NCI-H1105 (cell line): Measurements from ENCODE around the gene DPYSL3.

Experiments used
- DNase-seq: peaks from one replicate; lab custom pipeline; 2025; lab: John Stamatoyannopoulos, UW

The DPYSL3 gene

GRCh38 chr5:147437161-147437596 is 72.7 kb downstream of the DPYSL3 start:
- no peak for DNase-seq

- no peak for DNase-seq
Observed at GRCh38 chr5:147436596-147436995, 73.3 kb downstream of the DPYSL3 start.

GRCh38 chr5:147434049-147434448 is 75.8 kb downstream of the DPYSL3 start:
- no peak for DNase-seq

- no peak for DNase-seq
Observed at GRCh38 chr5:147432323-147432722, 77.5 kb downstream of the DPYSL3 start.

GRCh38 chr5:147431586-147431985 is 78.3 kb downstream of the DPYSL3 start:
- no peak for DNase-seq

- DNase-seq, result no peak
Observed at GRCh38 chr5:147430628-147431027, 79.2 kb downstream of the DPYSL3 start.

- no peak for DNase-seq
Observed at GRCh38 chr5:147427521-147428401, 82.1 kb downstream of the DPYSL3 start.

- no peak for DNase-seq
Observed at GRCh38 chr5:147426640-147427327, 83.1 kb downstream of the DPYSL3 start.

- no peak for DNase-seq
Observed at GRCh38 chr5:147418613-147419012, 91.3 kb downstream of the DPYSL3 start.

- peak; percentile 4 for DNase-seq
Observed at GRCh38 chr5:147417135-147417813, 92.6 kb downstream of the DPYSL3 start.

GRCh38 chr5:147415651-147416050 is 94.2 kb downstream of the DPYSL3 start:
- no peak for DNase-seq

GRCh38 chr5:147413266-147413665 is 96.6 kb downstream of the DPYSL3 start:
- DNase-seq, result no peak

GRCh38 chr5:147412561-147412960 is 97.3 kb downstream of the DPYSL3 start:
- no peak for DNase-seq

GRCh38 chr5:147411359-147412319 is 98.2 kb downstream of the DPYSL3 start:
- DNase-seq, result no peak

- no peak for DNase-seq
Observed at GRCh38 chr5:147410496-147411358, 99.1 kb downstream of the DPYSL3 start.

GRCh38 chr5:147408980-147409379 is 100.9 kb downstream of the DPYSL3 start:
- DNase-seq, result no peak

GRCh38 chr5:147407094-147407681 is 102.7 kb downstream of the DPYSL3 start:
- no peak for DNase-seq

GRCh38 chr5:147406636-147407035 is 103.2 kb downstream of the DPYSL3 start:
- no peak for DNase-seq

- DNase-seq, result no peak
Observed at GRCh38 chr5:147404706-147405105, 105.2 kb downstream of the DPYSL3 start.
